ENCODE results near the gene C6orf58.

DNA sequence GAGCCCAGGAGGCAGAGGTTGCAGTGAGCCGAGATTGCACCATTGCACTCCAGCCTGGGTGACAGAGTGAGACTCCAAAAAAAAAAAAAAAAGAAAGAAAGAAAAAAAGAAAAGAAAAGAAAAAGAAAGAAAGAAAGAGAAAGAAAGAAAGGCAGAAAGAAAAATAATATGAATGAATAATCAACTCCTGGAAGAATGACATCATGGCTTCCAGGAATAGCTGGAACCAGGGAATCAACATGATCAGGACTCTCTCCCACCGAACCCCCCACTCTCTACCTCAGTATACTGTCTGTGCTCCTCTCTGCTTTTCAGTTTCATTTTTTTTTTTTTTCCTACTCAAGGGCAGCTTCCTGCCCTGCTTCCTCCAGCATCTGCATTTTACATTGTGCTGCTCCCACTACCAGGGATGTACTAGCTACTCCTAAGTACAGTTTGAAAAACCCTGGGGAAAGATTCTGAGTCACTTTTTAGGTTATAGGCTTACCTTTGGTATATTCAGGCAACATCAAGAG is 38.2 kb upstream of the C6orf58 start:
- no peak for TF ChIP-seq NR2F1 (conservative IDR thresholded peaks at IDR 0.05)
- TF ChIP-seq, protein P1, sequence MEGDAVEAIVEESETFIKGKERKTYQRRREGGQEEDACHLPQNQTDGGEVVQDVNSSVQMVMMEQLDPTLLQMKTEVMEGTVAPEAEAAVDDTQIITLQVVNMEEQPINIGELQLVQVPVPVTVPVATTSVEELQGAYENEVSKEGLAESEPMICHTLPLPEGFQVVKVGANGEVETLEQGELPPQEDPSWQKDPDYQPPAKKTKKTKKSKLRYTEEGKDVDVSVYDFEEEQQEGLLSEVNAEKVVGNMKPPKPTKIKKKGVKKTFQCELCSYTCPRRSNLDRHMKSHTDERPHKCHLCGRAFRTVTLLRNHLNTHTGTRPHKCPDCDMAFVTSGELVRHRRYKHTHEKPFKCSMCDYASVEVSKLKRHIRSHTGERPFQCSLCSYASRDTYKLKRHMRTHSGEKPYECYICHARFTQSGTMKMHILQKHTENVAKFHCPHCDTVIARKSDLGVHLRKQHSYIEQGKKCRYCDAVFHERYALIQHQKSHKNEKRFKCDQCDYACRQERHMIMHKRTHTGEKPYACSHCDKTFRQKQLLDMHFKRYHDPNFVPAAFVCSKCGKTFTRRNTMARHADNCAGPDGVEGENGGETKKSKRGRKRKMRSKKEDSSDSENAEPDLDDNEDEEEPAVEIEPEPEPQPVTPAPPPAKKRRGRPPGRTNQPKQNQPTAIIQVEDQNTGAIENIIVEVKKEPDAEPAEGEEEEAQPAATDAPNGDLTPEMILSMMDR (IDR thresholded peaks at IDR 0.05 in 2 of 3, conservative IDR thresholded peaks at IDR 0.05 in 1 of 3; ENCODE audit: control insufficient read depth in 2 of 3, extremely low read depth in 1 of 3, insufficient read depth in 1 of 3, low read depth in 3 of 3, low read length in 3 of 3), result no peak
- TF ChIP-seq ZNF274 (IDR thresholded peaks at IDR 0.05; ENCODE audit: insufficient read depth, insufficient read length), result no peak
- no peak for TF ChIP-seq CHD1 (IDR thresholded peaks at IDR 0.05; ENCODE audit: low read depth, low read length)
- TF ChIP-seq, protein P2, sequence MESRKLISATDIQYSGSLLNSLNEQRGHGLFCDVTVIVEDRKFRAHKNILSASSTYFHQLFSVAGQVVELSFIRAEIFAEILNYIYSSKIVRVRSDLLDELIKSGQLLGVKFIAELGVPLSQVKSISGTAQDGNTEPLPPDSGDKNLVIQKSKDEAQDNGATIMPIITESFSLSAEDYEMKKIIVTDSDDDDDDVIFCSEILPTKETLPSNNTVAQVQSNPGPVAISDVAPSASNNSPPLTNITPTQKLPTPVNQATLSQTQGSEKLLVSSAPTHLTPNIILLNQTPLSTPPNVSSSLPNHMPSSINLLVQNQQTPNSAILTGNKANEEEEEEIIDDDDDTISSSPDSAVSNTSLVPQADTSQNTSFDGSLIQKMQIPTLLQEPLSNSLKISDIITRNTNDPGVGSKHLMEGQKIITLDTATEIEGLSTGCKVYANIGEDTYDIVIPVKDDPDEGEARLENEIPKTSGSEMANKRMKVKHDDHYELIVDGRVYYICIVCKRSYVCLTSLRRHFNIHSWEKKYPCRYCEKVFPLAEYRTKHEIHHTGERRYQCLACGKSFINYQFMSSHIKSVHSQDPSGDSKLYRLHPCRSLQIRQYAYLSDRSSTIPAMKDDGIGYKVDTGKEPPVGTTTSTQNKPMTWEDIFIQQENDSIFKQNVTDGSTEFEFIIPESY (IDR thresholded peaks at IDR 0.05), result no peak
- no peak for TF ChIP-seq EGR1 (IDR thresholded peaks at IDR 0.05; ENCODE audit: borderline replicate concordance in 1 of 2, low read depth in 2 of 2, low read length in 2 of 2)
- no peak for TF ChIP-seq CREB1 (IDR thresholded peaks at IDR 0.05; ENCODE audit: low read depth)
- no peak for TF ChIP-seq E2F4 (IDR thresholded peaks at IDR 0.05; ENCODE audit: low read depth, low read length)
- no peak for TF ChIP-seq CBFB (IDR thresholded peaks at IDR 0.05; ENCODE audit: low read depth)
- no peak for TF ChIP-seq SREBF2 (IDR thresholded peaks at IDR 0.05; ENCODE audit: low read length)
- no peak for TF ChIP-seq POLR2AphosphoS5 (IDR thresholded peaks at IDR 0.05; ENCODE audit: low read length)
